Ascending aorta (tissue), 2 donors: Measurements from ENCODE around the gene RANBP9. TPM values are rescaled to one million over a fixed set of nuclear protein-coding genes. Genes with fewer than 3 reads are reported as not detected.
A peak's percentile ranks its signal among the peaks of the same experiment; 100 is the strongest.

Experiments used
- DNase-seq, 2 donors: peaks; one replicate each; pipeline ENCODE4 v3.0.0-alpha.2; 2019; ENCODE audit warnings: low spot score in 2 of 2
- H3K27ac ChIP-seq, 2 donors: fragments of 200-600 bp; sonication (generic); one replicate each; pipeline ENCODE4 v1.5.1; 2016 to 2017; ENCODE audit warnings: mild to moderate bottlenecking in 1 of 2
- H3K27me3 ChIP-seq: fragments of 200-600 bp; sonication (generic); one replicate; pipeline ENCODE4 v1.5.1; 2017
- H3K36me3 ChIP-seq, 2 donors: fragments of 200-600 bp; sonication (generic); one replicate each; pipeline ENCODE4 v1.5.1; 2016
- H3K4me1 ChIP-seq, 2 donors: fragments of 200-600 bp; sonication (generic); one replicate each; pipeline ENCODE4 v1.5.1; 2016 to 2017; ENCODE audit warnings: mild to moderate bottlenecking in 1 of 2
- H3K4me3 ChIP-seq, 2 donors: fragments of 200-600 bp; sonication (generic); one replicate each; pipeline ENCODE4 v1.5.1; 2016 to 2017; ENCODE audit warnings: mild to moderate bottlenecking in 1 of 2
- H3K9me3 ChIP-seq, 2 donors: fragments of 200-600 bp; sonication (generic); one replicate each; pipeline ENCODE4 v1.5.1; 2016
- intact Hi-C: fragments of 100-400 bp; cut with DNase I; formaldehyde crosslinking; loops from one replicate; pipeline ENCODE4 v1.15.1; 2023
- total RNA-seq: library from RNA; depleted of rRNA; stranded (reverse); fragments of >200 nt; gene quantifications from one replicate; pipeline ENCODE4 v1.1.0, GENCODE V29; 2016
- TF ChIP-seq, protein P1 (sequence below), 3 experiments: fragments of 200-600 bp in 2 of 3; fragments of 450-650 bp in 1 of 3; sonication (generic) in 2 of 3; IDR thresholded peaks; one replicate each; pipeline ENCODE4 v1.5.1; 2016 to 2019; ENCODE audit warnings: antibody characterized with exemption in 3 of 3, mild to moderate bottlenecking in 1 of 3, moderate library complexity in 1 of 3

The RANBP9 gene
- total RNA-seq, 1 donor from 2014 or later, result 26.3 TPM

- TF ChIP-seq, protein P1, sequence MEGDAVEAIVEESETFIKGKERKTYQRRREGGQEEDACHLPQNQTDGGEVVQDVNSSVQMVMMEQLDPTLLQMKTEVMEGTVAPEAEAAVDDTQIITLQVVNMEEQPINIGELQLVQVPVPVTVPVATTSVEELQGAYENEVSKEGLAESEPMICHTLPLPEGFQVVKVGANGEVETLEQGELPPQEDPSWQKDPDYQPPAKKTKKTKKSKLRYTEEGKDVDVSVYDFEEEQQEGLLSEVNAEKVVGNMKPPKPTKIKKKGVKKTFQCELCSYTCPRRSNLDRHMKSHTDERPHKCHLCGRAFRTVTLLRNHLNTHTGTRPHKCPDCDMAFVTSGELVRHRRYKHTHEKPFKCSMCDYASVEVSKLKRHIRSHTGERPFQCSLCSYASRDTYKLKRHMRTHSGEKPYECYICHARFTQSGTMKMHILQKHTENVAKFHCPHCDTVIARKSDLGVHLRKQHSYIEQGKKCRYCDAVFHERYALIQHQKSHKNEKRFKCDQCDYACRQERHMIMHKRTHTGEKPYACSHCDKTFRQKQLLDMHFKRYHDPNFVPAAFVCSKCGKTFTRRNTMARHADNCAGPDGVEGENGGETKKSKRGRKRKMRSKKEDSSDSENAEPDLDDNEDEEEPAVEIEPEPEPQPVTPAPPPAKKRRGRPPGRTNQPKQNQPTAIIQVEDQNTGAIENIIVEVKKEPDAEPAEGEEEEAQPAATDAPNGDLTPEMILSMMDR (IDR thresholded peaks at IDR 0.05), result no peak
- DNase-seq, result peak in 1 of 2 donors; percentile 68
- H3K4me3 ChIP-seq, result peak overlapping the region; percentile 91 to 95
- H3K9me3 ChIP-seq, result no peaks in the 10 kb centered on the region
- peak overlapping the region; percentile 95 to 100 for H3K27ac ChIP-seq
- peaks cover 0 to 25% of the 10 kb centered on the region in 2 donors for H3K4me1 ChIP-seq
- H3K27me3 ChIP-seq, result no peaks in the 10 kb centered on the region
- intact Hi-C loops, result loop anchor here (1.0 to 2.0 kb wide), 4 partner anchors 57 to 104 kb away; partner anchors contain the start of genes MCUR1 and NOL7
- peaks cover 0 to 4% of the 10 kb centered on the region in 2 donors for H3K36me3 ChIP-seq
Observed at GRCh38 chr6:13710552-13711323, 897 bp downstream of the RANBP9 start.

DNA sequence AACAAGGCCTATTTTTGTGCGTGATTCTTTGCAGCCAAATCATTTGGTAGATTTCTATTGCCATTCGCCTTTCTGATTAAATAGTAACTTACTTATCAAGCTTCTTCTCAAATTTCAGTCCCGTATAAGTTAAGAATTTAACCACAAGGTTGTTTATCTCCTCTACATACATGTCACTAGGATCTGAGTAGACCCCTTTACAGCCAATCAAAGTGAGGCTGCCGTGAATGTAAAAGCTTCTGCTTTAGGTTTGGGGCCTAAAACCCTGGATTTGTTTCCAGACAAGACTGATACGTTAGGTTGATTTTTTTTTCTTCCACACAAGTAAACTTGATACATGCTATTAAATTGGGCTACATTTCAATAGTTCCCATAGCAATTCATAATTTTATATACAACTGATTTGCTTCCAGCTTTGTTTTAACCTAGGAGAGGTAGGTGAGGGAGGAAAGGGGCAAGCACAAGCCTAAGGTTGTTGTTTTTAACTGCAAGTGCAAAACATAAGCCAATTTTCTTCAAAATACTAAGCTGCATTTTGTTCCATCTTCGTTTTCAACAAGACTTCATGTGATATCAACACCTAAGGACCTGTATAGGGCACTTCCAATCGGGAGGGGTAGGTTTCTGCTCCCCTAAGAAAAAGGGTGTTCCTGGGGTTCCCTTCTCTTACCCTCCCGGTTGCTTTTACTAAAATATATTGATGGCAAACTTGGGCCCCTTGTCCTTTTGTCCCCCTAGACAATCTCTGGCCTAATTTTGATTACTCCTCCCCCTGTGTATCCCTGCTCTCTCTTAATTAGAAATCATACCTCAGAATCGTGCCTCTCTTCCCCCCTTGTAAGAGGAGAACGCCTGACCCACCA lies 1.7 kb downstream of the RANBP9 start:
- DNase-seq, result no peak
- H3K9me3 ChIP-seq, result no peaks in the 10 kb centered on the region
- TF ChIP-seq, protein P1 (IDR thresholded peaks at IDR 0.05), result no peak
- peaks cover 0 to 25% of the 10 kb centered on the region in 2 donors for H3K4me1 ChIP-seq
- peak overlapping the region; percentile 91 to 95 for H3K4me3 ChIP-seq
- no peaks in the 10 kb centered on the region for H3K27me3 ChIP-seq
- intact Hi-C loops, result loop anchor here (1.0 to 2.0 kb wide), 3 partner anchors 69 to 105 kb away; partner anchors contain the start of genes MCUR1 and NOL7
- peak overlapping the region; percentile 95 to 100 for H3K27ac ChIP-seq
- H3K36me3 ChIP-seq, result peaks cover 0 to 4% of the 10 kb centered on the region in 2 donors

GRCh38 chr6:13708736-13709135 lies 2.9 kb downstream of the RANBP9 start:
- Histone ChIP-seq H3K27me3 (no peaks in the 10 kb centered on the region), H3K27ac (peak overlapping the region; percentile 95 to 100), H3K36me3 (peaks cover 0 to 4% of the 10 kb centered on the region in 2 donors), H3K4me3 (peak overlapping the region; percentile 91 to 95), H3K4me1 (peaks cover 0 to 31% of the 10 kb centered on the region in 2 donors), H3K9me3 (no peaks in the 10 kb centered on the region)
- DNase-seq, result no peak
- TF ChIP-seq, protein P1 (IDR thresholded peaks at IDR 0.05), result no peak
- intact Hi-C loops, result no loop called here

- DNase-seq, result no peak
- no peaks in the 10 kb centered on the region for H3K27me3 ChIP-seq
- no peak overlapping the region for H3K27ac ChIP-seq
- H3K4me3 ChIP-seq, result no peak overlapping the region
- TF ChIP-seq, protein P1 (IDR thresholded peaks at IDR 0.05), result no peak
- H3K9me3 ChIP-seq, result no peaks in the 10 kb centered on the region
- intact Hi-C loops, result no loop called here
- H3K4me1 ChIP-seq, result peaks cover 0 to 33% of the 10 kb centered on the region in 2 donors
- H3K36me3 ChIP-seq, result peaks cover 0 to 4% of the 10 kb centered on the region in 2 donors
Observed at GRCh38 chr6:13703496-13703895, 8.1 kb downstream of the RANBP9 start.

DNA sequence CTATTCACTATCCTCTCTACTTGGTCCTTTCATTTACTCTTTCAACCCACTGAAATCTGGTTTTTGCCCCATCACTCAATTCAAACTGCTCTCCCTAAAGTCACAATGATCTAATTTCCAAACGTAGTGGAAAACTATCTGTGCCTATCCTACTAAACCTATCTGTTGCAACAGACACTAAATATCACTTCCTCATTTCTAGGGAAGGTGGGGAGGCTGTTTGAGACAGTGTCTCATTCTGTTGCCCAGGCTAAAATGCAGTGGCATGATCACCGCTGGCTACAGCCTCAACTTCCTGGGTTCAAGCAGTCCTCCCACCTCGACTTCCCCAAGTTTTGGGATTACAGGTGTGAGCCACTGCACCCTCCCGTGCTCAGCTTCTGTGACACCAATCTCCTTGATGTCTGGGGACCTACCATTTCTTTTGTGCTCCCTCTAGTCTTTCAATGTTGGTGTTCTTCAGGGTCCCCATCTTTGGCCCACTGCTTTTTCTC lies 8.8 kb downstream of the RANBP9 start:
- TF ChIP-seq, protein P1 (IDR thresholded peaks at IDR 0.05), result no peak
- Histone ChIP-seq H3K4me3 (no peak overlapping the region), H3K36me3 (peaks cover 0 to 4% of the 10 kb centered on the region in 2 donors), H3K9me3 (no peaks in the 10 kb centered on the region), H3K4me1 (peaks cover 0 to 29% of the 10 kb centered on the region in 2 donors), H3K27me3 (no peaks in the 10 kb centered on the region), H3K27ac (no peak overlapping the region)
- no peak for DNase-seq
- intact Hi-C loops, result no loop called here
